SW 1271 (cell line): ENCODE results near the gene SLC9B2.

Source experiments
- DNase-seq, 2 experiments: peaks; one replicate each; lab custom pipeline; 2025; lab: John Stamatoyannopoulos, UW

The SLC9B2 gene

GRCh38 chr4:103076747-103077347, at the start of gene SLC9B2:
SLC9B2 (minus strand) TSS chr4:103076761; CDS start chr4:103067550, 9,211 bp downstream.
- DNase-seq, result peak in 1 of 2 experiments; percentile 15

DNA sequence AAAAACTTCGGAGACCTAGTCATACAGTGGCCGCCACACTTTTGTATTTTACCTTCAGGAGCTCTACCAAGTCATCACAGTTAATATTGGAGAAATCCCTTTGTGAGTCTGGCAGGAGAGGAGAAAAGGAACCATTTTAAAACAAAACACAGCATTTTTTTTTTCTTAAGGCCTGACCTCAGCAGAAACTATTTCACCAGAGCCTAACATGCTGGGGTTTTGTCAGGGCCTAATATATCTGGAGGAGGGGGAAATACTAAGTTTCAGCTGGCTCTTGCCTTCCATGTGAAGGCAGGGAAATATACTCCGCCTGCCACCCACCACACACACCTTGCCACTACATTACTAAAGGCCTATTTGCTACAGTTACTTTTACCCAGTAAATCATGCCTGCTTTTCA, 49.6 kb upstream of the SLC9B2 start:
- DNase-seq, result no peak

- DNase-seq, result no peak
These were observed 46.6 kb upstream of the SLC9B2 start for GRCh38 chr4:103123114-103123513.

DNA sequence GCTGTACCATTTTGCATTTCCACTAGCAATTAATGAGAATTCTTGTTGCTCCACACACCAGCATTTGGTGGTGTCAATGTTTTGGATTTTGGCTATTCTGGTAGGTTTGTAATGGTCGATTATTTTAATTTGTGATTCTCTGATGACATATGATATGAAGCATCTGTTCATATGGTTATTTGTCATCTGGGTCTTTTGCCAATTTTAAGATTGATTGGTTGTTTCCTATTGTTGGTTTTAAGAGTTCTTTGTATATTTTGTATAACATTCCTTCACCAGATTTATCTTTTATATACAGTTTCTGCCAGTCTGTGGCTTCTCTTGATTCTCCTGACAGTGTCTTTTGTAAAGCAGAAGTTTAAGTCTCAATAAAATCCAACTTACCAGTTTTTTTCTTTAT, 41.6 kb upstream of the SLC9B2 start:
- no peak for DNase-seq

DNA sequence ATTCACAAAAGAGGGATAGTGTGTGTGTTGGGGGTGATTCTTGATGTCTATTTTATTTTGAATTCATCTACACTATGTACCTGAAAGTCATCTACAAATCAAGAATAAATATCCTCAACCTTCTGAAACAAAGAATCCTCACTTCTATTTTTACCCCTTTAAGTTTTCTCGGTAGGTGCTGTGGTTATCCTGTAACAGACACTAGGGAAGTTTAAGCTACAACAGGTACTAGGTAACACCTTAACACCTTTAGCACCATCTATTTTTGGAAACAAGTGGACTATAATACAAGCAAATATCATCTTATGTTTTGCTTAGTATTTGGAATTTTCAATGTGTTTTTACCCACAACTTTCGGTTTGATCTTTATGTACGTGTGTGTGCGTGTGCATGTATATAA, 35.0 kb upstream of the SLC9B2 start:
- DNase-seq, result no peak

GRCh38 chr4:103108542-103108941, 32.0 kb upstream of the SLC9B2 start:
- DNase-seq, result no peak

GRCh38 chr4:103105558-103106356, 29.2 kb upstream of the SLC9B2 start:
- no peak for DNase-seq

- DNase-seq, result no peak
These were observed 28.3 kb upstream of the SLC9B2 start for GRCh38 chr4:103104886-103105285.

DNA sequence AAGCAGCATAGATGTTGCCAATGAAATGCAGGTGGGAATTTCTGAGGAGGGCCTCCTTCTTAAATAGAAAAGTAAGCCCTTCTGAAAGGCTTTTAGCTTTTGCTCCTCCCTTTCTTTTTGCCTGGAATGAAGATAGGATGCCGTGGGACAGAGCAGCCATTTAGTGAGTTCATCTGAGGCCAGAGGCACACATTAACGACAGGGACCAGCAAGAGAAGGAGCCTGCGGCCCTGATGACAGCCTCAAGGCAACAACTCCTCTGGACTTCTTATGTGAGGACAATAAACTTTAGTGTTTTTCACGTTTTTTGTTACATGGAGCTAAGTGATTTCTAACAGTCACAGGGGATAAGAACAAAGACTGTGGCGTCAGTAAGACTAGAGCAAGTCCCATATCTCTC, 24.1 kb upstream of the SLC9B2 start:
- no peak for DNase-seq

DNA sequence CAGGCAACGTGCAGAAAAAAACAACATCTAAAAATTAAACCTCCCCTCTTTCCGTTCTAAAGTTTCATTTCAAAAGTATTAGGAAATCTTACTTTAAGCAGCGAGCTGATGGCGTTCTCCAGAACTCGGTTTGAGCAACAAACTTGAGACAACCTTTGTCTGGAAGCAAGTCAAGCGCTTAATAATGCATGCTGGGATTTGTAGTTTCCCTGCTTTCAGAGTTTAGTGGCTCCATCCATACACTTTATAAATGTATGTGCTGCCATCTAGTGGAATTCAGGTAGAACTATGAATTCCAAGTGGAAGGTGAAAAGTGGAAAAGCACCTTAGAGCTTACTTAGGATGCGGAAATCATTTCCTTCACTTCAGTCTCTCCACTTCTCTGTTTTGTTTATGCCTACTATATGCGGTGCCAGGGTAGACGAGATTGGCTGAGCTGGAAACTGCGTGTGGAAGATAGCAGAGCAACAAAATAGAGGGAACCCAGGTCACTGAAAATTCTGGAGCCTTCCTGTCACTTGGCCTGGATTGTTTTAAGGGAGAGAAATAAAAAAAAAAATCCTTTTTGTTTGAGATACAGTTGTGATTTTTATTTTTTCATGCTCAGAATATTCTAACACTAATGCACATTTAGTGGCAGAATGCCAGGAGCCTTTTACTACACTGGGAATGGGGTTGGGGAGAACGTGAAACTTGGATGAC, 23.3 kb upstream of the SLC9B2 start, which contains the start of gene BDH2:
Gene BDH2 (minus strand): TSS at position 144 of the 702 bp plus-strand sequence. CDS start 3,580 bp downstream, outside the sequence.
- peak; percentile 12 to 82 for DNase-seq

GRCh38 chr4:103098756-103099440, 22.3 kb upstream of the SLC9B2 start:
- DNase-seq, result no peak

DNA sequence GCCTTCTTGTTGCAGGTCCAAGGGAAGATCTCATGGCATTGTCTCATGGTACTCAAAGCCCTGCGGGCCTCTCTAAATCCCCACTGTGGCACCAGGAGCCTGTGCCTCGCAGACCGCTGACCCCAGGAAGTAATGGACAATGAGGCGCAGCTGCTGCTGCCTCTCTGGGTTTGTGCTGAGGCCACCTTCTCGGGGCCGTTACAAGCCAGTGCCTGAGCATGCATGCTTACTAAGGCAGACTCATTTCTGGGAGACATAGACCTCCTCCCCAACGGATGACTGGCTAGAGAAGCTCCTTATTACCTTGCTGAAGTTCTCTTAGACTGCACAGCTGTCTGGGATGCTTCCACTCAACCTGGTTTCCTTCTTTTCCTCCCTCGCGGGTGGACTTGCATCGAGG, 21.8 kb upstream of the SLC9B2 start:
- no peak for DNase-seq

GRCh38 chr4:103097112-103097511, 20.6 kb upstream of the SLC9B2 start:
- no peak for DNase-seq

DNA sequence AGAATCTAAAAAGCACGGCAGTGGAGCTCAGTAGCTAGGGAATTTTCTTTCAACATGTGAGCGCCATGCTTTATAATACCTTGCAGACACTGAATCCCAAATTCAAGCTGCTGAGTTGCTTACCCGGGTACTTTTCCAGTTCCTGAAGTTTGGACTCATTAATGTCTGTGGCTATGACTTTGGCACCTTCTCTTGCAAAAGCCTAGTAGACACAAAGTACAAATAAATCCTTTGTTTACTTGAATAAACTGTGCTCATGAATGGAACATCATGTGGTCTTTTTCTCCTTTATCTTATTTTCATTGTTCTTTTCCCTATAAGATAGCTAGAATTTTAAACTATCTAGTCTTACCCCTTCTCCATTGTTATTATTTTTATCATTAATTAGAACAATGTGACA, 18.5 kb upstream of the SLC9B2 start:
- DNase-seq, result no peak

- DNase-seq, result no peak
These were observed 15.7 kb upstream of the SLC9B2 start for GRCh38 chr4:103092245-103092644.

DNA sequence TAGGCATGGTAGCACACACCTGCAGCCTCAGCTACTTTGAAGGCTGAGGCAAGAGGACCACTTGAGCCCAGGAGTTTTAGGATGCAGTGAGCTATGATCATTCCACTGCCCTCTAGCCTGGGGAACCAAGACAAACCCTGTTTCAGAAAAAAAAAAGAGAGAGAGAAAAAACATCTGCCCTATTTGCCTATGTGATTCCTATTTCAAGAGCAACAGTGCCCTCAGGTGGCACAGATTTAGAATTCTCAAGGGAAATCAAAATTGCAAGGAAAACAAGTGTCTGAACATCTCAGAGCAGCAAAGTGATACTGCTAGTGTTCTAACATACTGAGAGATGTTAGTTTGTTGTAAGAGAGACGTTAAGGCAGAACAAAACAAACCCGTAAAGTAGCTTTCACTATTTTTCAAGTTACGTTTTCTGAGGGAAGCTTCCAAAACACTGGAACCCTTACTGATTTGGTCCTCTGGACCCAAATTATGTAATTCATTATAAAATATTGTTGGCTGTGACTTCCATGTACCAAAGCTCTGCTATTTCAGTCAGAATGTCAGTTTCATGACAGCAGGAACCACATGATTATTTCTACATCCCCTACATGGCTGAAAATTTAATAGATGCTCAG, 15.2 kb upstream of the SLC9B2 start:
- DNase-seq, result peak; percentile 7 to 45

DNA sequence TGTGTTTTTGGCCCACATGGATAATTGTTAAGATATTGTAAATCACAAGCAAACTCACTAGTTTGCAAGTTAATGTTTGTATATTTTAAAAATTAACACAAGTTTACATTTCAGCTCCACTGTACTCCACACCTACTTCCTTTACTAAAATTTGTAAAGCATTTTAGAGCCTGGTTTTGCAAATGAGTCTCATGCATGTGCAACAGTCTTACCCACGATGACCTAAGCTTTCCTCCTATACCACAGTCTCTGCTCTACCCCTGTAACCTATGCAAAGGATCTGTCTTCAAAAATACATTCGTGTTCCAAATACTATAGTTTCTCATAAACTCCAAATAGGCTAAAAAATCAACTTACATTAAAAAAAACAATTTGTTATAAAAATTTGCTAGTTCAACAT, 12.9 kb upstream of the SLC9B2 start:
- no peak for DNase-seq

GRCh38 chr4:103086551-103086950, 10.0 kb upstream of the SLC9B2 start:
- DNase-seq, result no peak

- no peak for DNase-seq
These were observed 9.1 kb upstream of the SLC9B2 start for GRCh38 chr4:103085555-103086196.

- no peak for DNase-seq
These were observed 3.1 kb upstream of the SLC9B2 start for GRCh38 chr4:103079621-103080020.
